ENCODE measurements around the gene HLA-DMA. TPM values are rescaled to one million over a fixed set of nuclear protein-coding genes. Genes with fewer than 3 reads are reported as not detected.

The HLA-DMA gene
- total RNA-seq, 6 donors from 2014 or later: 83.7 to 271 (median 134) TPM

- Histone ChIP-seq H3K4me3 (peak overlapping the region in 1 of 4 donors; percentile 0), H3K4me1 (peaks cover 23 to 49% (median 33%) of the 10 kb centered on the region in 4 donors), H3K9me3 (no peaks in the 10 kb centered on the region), H3K36me3 (peaks cover 0 to 5% (median 0%) of the 10 kb centered on the region in 4 donors), H3K27ac (no peak overlapping the region), H3K27me3 (no peaks in the 10 kb centered on the region)
- no peak for DNase-seq
- WGBS, 2 donors: 89 to 94% methylated on average over 8 of the region's 8 CpGs
- no peak for TF ChIP-seq EP300 (IDR thresholded peaks at IDR 0.05)
- TF ChIP-seq POLR2A (IDR thresholded peaks at IDR 0.05): no peak
- TF ChIP-seq POLR2AphosphoS5 (IDR thresholded peaks at IDR 0.05): no peak
- no peak for TF ChIP-seq CTCF (IDR thresholded peaks at IDR 0.05)
- ATAC-seq (ENCODE audit: low FRiP score in 2 of 2): no peak
Measured at GRCh38 chr6:32950449-32950848, 2.4 kb downstream of the HLA-DMA start.

- peaks cover 0 to 5% (median 0%) of the 10 kb centered on the region in 4 donors for H3K36me3 ChIP-seq
- DNase-seq: no peak
- no peak for ATAC-seq (ENCODE audit: low FRiP score in 2 of 2)
- no peaks in the 10 kb centered on the region for H3K27me3 ChIP-seq
- no peak overlapping the region for H3K4me3 ChIP-seq
- peaks cover 24 to 49% (median 35%) of the 10 kb centered on the region in 4 donors for H3K4me1 ChIP-seq
- TF ChIP-seq CTCF (IDR thresholded peaks at IDR 0.05) (no peak), EP300 (IDR thresholded peaks at IDR 0.05) (no peak), POLR2AphosphoS5 (IDR thresholded peaks at IDR 0.05) (no peak), POLR2A (IDR thresholded peaks at IDR 0.05) (no peak)
- H3K27ac ChIP-seq: no peak overlapping the region
- H3K9me3 ChIP-seq: no peaks in the 10 kb centered on the region
- WGBS, 2 donors: 84 to 86% methylated on average over 3 of the region's 3 CpGs
Measured at GRCh38 chr6:32950010-32950409, 2.9 kb downstream of the HLA-DMA start.

- Histone ChIP-seq H3K9me3 (no peaks in the 10 kb centered on the region), H3K27me3 (no peaks in the 10 kb centered on the region), H3K27ac (no peak overlapping the region), H3K36me3 (peaks cover 0 to 5% (median 0%) of the 10 kb centered on the region in 4 donors), H3K4me3 (no peak overlapping the region), H3K4me1 (peaks cover 33 to 55% (median 40%) of the 10 kb centered on the region in 4 donors)
- no peak for ATAC-seq (ENCODE audit: low FRiP score in 2 of 2)
- 89 to 95% methylated on average over 5 to 9 of the region's 9 CpGs for WGBS, 2 donors
- TF ChIP-seq CTCF (IDR thresholded peaks at IDR 0.05) (no peak), POLR2A (IDR thresholded peaks at IDR 0.05) (no peak), EP300 (IDR thresholded peaks at IDR 0.05) (no peak), POLR2AphosphoS5 (IDR thresholded peaks at IDR 0.05) (no peak)
- no peak for DNase-seq
Measured at GRCh38 chr6:32949113-32949512, 3.8 kb downstream of the HLA-DMA start.

- ATAC-seq (ENCODE audit: low FRiP score in 2 of 2): peak in 1 of 2 donors; percentile 35
- H3K9me3 ChIP-seq: no peaks in the 10 kb centered on the region
- TF ChIP-seq POLR2AphosphoS5 (IDR thresholded peaks at IDR 0.05) (no peak), CTCF (IDR thresholded peaks at IDR 0.05) (peak in 4 of 6 experiments; percentile 38 to 62 (median 49))
- peaks cover 31 to 57% (median 37%) of the 10 kb centered on the region in 4 donors for H3K4me1 ChIP-seq
- H3K36me3 ChIP-seq: peaks cover 0 to 5% (median 0%) of the 10 kb centered on the region in 4 donors
- H3K4me3 ChIP-seq: no peak overlapping the region
- H3K27ac ChIP-seq: no peak overlapping the region
- 68 to 77% methylated on average over 11 of the region's 11 CpGs for WGBS, 2 donors
- H3K27me3 ChIP-seq: no peaks in the 10 kb centered on the region
- peak in 1 of 2 donors; percentile 51 for DNase-seq
Measured at GRCh38 chr6:32947552-32948465, 5.1 kb downstream of the HLA-DMA start.
